Uterus (tissue), 4 donors: ENCODE data around the gene EPHA10. TPM values are rescaled to one million over a fixed set of nuclear protein-coding genes. Genes with fewer than 3 reads are reported as not detected.

Source experiments
- DNase-seq, 2 donors: peaks; one replicate each; pipeline ENCODE4 v3.0.0-alpha.2; 2019 to 2020
- H3K27ac ChIP-seq, 2 donors: fragments of 200-600 bp; sonication (generic); 1 replicate in 1 of 2; 2 replicates in 1 of 2; pipeline ENCODE4 v1.5.1; 2016 to 2018
- H3K27me3 ChIP-seq, 2 donors: fragments of 200-600 bp; sonication (generic); one replicate each; pipeline ENCODE4 v1.5.1; 2018 to 2019; ENCODE audit warnings: control low read depth in 1 of 2
- H3K36me3 ChIP-seq, 2 donors: fragments of 200-600 bp; sonication (generic); one replicate each; pipeline ENCODE4 v1.5.1; 2019; ENCODE audit warnings: control low read depth in 1 of 2
- H3K4me1 ChIP-seq, 2 donors: fragments of 200-600 bp; sonication (generic); one replicate each; pipeline ENCODE4 v1.5.1; 2018 to 2019; ENCODE audit warnings: control low read depth in 1 of 2
- H3K4me3 ChIP-seq, 2 donors: fragments of 200-600 bp; sonication (generic); 1 replicate in 1 of 2; 2 replicates in 1 of 2; pipeline ENCODE4 v1.5.1; 2018 to 2019; ENCODE audit warnings: mild to moderate bottlenecking in 1 of 2
- H3K9me3 ChIP-seq, 2 donors: fragments of 200-600 bp; sonication (generic); one replicate each; pipeline ENCODE4 v1.5.1; 2019; ENCODE audit warnings: control low read depth in 1 of 2
- CTCF ChIP-seq, 4 experiments: fragments of 200-600 bp in 2 of 4; fragments of 450-650 bp in 2 of 4; sonication (generic) in 2 of 4; IDR thresholded peaks; one replicate each; pipeline ENCODE4 v1.5.1; 2016 to 2019; ENCODE audit warnings: antibody characterized with exemption in 4 of 4, mild to moderate bottlenecking in 2 of 4, moderate library complexity in 1 of 4
- POLR2A ChIP-seq, 2 donors: fragments of 450-650 bp; IDR thresholded peaks; one replicate each; pipeline ENCODE4 v1.6.1; 2016; ENCODE audit warnings: antibody characterized with exemption in 2 of 2, mild to moderate bottlenecking in 1 of 2, moderate library complexity in 1 of 2
- intact Hi-C: fragments of 100-400 bp; cut with DNase I; formaldehyde crosslinking; loops from one replicate; pipeline ENCODE4 v1.15.1; 2023; ENCODE audit warnings: low total_unique reads
- total RNA-seq, 4 donors: library from RNA; depleted of rRNA in 3 of 4; stranded (reverse); fragments of >200 nt in 3 of 4; gene quantifications; one replicate each; pipeline versions ENCODE4 v1.1.0 to v1.2.4, GENCODE V29; 2014 to 2023
- donor health status: DM: yes; HTN: yes; CAD: no.

The EPHA10 gene
- total RNA-seq, 4 donors from 2014 or later, result 0.41 to 0.67 TPM; not detected in 2

DNA sequence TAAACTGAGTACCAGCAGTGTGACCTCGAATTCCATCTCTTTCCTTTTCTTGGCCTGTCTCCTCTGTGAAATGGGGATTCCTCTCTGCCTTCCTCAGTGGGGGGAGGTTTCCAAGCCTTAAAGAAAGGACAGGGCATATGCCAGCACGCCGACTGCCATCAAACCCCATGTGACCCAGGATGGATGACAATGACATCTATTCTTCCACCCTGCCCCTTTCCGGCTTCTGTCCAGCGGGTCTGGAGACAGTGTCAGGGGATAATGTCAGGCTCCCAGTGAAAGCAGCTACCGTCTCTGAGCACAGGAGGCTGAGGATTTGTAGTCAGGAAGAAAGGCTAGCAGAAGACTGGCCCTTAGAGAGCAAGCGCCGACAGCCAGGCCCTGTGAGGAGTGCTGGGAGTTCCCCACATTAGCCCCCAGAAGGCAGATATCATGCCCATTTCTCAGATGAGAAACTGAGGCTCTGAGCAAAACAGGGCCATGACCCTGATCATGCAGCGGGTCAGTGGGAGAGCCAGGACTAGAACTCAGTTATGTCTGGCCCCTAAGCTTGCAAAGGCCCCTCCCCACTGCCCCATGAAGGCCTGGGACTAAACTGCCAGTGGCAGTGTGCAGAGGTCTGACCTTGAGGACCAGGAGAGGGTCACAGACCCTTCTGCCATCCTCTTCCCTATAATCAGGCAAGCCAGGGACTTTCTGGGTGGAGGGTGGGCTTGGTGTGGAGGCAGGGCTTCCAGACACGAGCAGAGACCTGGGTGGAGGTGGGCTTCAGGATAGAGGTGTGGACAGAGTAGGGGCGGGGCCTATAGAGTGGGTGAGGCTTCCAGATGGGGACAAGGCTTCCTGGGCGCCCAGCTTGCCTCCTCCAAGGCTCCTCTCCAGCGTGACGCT lies 42.5 kb downstream of the EPHA10 start:
- H3K27me3 ChIP-seq, result no peaks in the 10 kb centered on the region

DNA sequence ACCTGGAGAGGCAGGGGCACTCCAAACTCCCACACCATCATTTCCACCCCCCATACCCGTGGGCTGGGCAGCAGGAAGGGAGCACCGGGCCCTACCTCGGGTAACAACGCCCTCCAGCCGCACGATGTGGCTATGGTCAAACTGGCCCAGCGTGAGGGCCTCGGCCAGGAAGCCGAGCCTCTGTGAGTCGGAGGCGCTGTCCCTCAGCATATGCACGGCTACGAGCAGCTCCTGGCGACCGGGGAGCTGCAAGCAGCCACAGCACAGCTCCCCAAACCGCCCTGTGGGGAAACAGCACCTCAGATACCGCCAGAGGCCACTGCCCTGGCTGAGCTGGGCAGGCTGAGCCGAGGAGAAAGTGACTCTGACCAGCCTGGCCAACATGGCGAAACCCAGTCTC lies 43.4 kb downstream of the EPHA10 start:
- Histone ChIP-seq H3K27ac (no peak overlapping the region), H3K27me3 (no peaks in the 10 kb centered on the region), H3K4me3 (no peak overlapping the region), H3K36me3 (no peaks in the 10 kb centered on the region), H3K9me3 (no peaks in the 10 kb centered on the region), H3K4me1 (no peaks in the 10 kb centered on the region)
- intact Hi-C loops, result no loop called here
- no peak for DNase-seq
- no peak for TF ChIP-seq POLR2A (IDR thresholded peaks at IDR 0.05)
- no peak for TF ChIP-seq CTCF (IDR thresholded peaks at IDR 0.05)

More for the DNA sequence above, 42.5 kb downstream of the EPHA10 start:
- intact Hi-C loops, result no loop called here
- H3K4me3 ChIP-seq, result no peak overlapping the region
- no peaks in the 10 kb centered on the region for H3K36me3 ChIP-seq
- TF ChIP-seq POLR2A (IDR thresholded peaks at IDR 0.05) (no peak), CTCF (IDR thresholded peaks at IDR 0.05) (no peak)
- H3K4me1 ChIP-seq, result no peaks in the 10 kb centered on the region
- no peaks in the 10 kb centered on the region for H3K9me3 ChIP-seq
- H3K27ac ChIP-seq, result no peak overlapping the region
- DNase-seq, result no peak

DNA sequence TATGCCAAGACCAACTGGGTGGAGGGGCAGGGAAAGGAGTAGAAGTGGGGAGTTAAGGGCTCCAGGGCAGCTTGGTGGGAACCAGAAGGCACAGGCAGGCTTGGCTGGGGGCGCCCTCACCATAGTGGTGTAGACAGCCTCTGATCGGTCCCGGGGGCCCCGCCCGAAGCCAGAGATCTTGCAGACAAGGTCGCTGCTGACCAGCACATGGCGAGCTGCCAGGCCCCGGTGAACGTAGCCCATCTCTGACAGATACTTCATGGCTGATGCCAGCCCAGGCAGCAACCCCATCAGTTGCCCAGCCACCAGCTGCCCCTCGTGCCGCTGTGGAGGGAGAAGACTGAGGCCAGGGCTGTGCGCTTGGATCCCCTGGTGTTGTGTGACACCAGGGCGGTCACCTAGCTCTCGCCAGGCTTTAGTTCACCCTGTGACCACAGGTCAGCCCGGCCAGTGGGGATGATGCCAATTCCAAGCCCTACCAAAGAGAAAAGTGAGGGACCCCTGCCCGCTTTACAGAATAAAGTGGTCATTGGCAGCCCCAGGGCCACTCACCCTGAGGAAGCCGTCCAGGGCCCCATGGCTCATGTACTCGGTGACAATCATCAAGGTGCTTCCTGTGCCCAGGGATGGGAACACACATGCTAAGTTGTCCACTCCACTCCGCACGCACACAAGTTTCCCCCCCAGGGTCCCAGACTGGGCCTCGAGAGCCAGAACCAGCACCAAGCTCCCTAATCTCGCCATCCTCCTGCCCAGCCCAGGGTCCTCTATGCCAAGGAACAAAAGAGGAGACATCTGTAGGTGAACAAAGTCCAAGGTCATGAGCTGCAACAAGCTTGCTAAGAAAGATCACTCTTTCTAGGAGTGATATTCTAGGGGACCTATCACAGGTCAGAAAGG lies 44.4 kb downstream of the EPHA10 start:
- Histone ChIP-seq H3K9me3 (no peaks in the 10 kb centered on the region), H3K4me1 (no peaks in the 10 kb centered on the region), H3K36me3 (no peaks in the 10 kb centered on the region), H3K4me3 (no peak overlapping the region), H3K27me3 (no peaks in the 10 kb centered on the region), H3K27ac (no peak overlapping the region)
- TF ChIP-seq CTCF (IDR thresholded peaks at IDR 0.05) (no peak), POLR2A (IDR thresholded peaks at IDR 0.05) (no peak)
- DNase-seq, result no peak
- intact Hi-C loops, result no loop called here

DNA sequence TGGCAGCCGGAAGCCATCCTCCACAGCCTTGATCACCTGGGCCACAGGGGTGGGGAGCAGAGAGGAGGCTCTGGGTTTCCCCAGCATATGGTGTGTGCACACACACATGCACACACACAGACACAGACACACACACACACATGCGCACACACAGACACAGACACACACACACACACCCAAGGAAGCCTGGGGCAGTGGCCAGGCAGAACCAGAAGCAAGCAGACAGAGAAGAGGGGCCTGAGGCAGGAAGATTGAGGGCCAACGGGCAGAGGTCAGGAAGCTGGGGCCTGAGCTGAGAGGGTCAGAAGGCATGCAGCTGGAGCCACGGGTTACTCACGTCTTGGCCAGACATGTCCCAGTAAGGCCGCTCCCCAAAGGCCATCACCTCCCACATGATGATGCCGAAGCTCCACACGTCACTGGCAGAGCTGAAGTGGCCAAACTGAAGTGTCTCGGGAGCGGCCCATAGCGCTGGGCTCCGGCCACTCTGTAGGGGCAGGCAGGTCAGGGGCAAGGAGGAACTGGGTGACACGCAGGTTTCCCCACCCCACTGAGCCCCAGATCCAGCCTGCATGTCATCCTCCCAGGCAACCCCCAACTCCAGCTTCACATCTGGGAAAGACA lies 45.2 kb downstream of the EPHA10 start:
- no peak overlapping the region for H3K4me3 ChIP-seq
- no peak overlapping the region for H3K27ac ChIP-seq
- no peak for TF ChIP-seq POLR2A (IDR thresholded peaks at IDR 0.05)
- no peaks in the 10 kb centered on the region for H3K4me1 ChIP-seq
- no peaks in the 10 kb centered on the region for H3K36me3 ChIP-seq
- H3K27me3 ChIP-seq, result no peaks in the 10 kb centered on the region
- intact Hi-C loops, result no loop called here
- no peaks in the 10 kb centered on the region for H3K9me3 ChIP-seq
- DNase-seq, result no peak

DNA sequence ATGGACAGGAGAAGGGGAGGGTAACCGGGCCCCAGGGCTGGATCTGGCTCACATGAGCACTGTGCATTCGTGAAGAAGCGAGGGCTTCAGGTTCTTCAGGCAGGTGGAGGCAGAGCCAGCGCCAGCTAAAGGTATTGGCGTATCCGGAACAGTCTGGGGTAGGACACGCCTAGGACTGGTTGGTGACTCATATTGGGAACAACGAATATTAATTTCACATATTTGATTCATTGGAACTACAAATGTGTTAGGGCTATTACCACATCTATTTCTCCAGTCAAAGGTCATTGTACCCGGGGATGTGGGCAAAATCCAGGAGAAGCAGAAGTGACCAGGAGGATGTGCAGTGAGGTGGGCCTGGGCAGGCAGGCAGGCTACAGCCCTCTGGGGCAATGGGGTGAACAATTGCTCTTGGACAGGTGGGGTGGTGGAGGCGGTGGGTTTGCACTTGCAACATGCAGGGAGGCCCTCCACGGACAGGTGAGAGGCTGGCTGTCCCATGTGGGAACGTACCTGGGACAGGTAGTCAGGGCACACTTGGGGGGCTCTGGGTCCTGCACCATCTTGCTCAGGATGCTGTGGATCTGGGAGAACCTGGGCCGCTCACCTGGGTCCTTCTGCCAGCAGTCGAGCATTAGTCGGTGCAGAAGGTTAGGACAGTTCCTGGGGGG lies 45.9 kb downstream of the EPHA10 start:
- Histone ChIP-seq H3K4me3 (no peak overlapping the region), H3K27me3 (no peaks in the 10 kb centered on the region), H3K9me3 (no peaks in the 10 kb centered on the region), H3K4me1 (no peaks in the 10 kb centered on the region), H3K36me3 (no peaks in the 10 kb centered on the region), H3K27ac (no peak overlapping the region)
- TF ChIP-seq POLR2A (IDR thresholded peaks at IDR 0.05) (no peak), CTCF (IDR thresholded peaks at IDR 0.05) (no peak)
- intact Hi-C loops, result no loop called here
- DNase-seq, result no peak
